ENCODE results near the gene SDC1.
A peak's percentile ranks its signal among the peaks of the same experiment; 100 is the strongest.

The SDC1 gene

DNA sequence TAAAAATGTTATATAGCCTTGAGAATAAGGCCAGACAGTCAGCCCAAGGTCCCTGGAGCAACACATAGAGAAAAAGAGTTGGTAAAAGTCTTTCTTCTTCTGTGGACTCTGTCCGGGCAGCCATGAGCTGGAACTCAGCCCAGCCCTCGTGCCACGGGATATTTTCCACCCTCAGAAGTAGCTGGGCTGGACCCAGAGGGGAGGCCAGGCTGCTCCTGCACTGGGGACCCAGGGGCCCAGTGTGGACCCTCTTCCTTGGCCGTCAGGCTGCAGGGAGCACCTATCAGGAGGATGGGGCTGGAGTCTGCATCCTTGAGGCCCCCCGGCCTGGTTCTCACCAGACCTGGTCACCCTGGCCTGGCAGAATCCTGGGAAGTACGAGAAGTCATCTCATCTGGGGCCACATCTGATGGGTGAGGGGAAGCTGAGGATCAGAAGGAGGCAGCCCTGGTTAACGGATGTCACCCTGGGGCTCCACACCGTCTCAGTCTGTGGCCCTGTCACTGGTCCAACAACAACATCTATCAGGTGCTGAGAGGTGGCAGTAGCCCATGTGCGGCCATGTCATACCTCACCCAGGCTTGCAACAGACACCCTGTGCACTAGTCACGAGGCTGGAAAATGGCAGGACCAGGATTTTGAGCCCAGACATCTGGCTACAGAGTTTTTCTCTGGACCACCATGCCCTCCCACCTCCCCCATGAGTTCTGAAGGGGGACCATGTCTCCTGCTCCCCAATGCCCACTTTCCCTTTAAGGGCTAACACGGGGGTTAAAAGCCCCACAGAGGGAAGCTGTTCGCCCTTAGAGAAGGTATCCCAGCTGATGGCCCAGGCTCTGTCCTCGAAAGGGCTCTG lies 33.0 kb downstream of the SDC1 start:
- H3K4me3 ChIP-seq (replicated peaks; ENCODE audit: low read depth, low read length) = no peak overlapping the region
- DNase-seq (ENCODE audit: extremely low read depth, low read depth) = no peak
- TF ChIP-seq, protein P1, sequence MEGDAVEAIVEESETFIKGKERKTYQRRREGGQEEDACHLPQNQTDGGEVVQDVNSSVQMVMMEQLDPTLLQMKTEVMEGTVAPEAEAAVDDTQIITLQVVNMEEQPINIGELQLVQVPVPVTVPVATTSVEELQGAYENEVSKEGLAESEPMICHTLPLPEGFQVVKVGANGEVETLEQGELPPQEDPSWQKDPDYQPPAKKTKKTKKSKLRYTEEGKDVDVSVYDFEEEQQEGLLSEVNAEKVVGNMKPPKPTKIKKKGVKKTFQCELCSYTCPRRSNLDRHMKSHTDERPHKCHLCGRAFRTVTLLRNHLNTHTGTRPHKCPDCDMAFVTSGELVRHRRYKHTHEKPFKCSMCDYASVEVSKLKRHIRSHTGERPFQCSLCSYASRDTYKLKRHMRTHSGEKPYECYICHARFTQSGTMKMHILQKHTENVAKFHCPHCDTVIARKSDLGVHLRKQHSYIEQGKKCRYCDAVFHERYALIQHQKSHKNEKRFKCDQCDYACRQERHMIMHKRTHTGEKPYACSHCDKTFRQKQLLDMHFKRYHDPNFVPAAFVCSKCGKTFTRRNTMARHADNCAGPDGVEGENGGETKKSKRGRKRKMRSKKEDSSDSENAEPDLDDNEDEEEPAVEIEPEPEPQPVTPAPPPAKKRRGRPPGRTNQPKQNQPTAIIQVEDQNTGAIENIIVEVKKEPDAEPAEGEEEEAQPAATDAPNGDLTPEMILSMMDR (IDR thresholded peaks at IDR 0.05; ENCODE audit: low read depth, low read length, missing control alignments) = no peak

DNA sequence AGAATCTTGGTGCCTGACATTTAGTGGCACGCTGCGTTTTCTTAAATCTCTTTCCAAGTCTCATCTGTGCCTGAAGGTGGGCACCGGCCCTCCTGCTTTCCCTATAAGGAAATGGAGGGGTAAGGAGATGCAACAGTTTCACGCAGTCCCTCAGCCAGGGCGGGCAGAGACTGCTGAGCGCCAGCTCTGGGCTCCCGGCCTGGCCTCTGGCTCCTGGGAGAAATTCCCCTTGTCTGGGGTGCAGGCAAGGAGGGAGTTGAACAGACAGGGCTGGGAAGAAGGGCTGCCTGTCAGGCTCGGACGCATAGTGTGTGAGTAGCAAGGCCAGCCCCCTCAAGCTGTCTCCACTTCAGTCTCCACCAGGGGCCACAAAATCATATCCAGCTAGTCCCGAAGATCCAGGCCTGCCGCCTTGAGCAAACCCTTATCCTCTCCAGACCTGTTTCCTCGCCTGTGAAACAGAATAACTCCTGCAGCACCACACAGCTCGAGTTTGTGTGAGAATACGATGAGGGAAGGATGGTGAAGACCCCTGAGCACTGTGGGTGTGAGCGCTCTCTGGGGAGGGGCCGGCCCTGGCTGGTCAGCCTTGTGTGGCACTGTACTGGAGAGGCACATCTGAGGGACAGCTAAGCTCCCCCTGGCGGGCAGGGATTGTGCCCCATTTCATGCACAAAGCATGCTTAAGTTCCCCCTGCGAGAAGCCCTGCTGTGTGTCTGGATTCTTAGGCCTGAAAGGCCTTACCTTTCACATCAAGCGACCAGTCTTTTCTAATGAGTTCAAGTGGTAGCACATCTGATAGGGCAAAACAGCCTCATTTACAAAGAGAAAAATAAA lies 33.8 kb downstream of the SDC1 start:
- DNase-seq (ENCODE audit: extremely low read depth, low read depth) = no peak
- no peak overlapping the region for H3K4me3 ChIP-seq (replicated peaks; ENCODE audit: low read depth, low read length)
- TF ChIP-seq, protein P1 (IDR thresholded peaks at IDR 0.05; ENCODE audit: low read depth, low read length, missing control alignments) = peak; percentile 30

DNA sequence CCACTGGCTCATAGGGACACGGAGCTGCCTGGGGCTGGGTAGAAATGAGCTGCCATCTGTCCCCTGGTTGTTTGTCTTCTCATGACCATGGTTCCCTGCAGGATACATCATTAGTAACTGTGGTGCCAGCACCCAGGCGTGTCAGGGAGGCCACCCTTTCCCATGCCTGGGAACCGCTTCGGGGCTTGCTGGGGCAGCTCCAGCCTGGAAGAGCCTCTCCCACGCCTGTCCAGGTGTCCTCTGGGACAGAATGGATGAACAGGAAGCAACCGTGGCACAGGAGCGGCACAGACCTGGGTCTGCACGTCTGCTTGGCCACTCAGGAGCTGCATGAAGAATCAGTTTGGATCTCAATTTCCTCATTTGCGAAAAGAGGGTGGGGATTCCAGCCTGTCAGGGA lies 34.8 kb downstream of the SDC1 start:
- no peak overlapping the region for H3K4me3 ChIP-seq (replicated peaks; ENCODE audit: low read depth, low read length)
- TF ChIP-seq, protein P1 (IDR thresholded peaks at IDR 0.05; ENCODE audit: low read depth, low read length, missing control alignments) = no peak
- no peak for DNase-seq (ENCODE audit: extremely low read depth, low read depth)

DNA sequence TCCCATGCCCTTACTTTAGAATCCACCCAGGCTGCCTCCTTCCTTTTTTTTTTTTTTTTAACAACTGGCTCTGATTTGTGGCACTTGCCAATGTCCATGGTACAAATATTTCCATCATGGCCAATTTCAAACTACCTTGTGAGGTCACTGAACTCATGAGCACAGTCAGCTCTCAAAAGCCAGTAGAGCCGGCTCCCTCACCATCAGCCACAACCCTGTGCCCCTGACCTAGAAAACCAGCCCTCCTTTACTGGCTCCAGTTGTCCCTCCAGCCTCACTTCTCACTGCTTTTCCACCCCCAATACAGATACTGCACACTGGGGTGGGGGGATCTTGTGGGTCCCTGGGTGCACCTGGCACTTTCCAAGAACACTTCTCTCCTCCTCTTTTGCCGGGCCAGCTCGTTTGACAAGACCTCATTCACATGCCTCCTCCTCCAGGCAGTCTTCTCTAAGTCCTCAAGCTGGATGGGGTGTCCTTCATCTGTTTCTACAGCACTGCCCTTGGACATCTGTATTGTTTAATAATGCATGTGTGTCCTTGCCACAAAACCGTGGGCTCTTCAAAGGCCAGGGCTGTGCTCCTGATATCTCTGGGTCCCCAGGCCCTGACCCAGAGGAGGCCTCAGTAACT lies 35.5 kb downstream of the SDC1 start:
- no peak for DNase-seq (ENCODE audit: extremely low read depth, low read depth)
- no peak overlapping the region for H3K4me3 ChIP-seq (replicated peaks; ENCODE audit: low read depth, low read length)

DNA sequence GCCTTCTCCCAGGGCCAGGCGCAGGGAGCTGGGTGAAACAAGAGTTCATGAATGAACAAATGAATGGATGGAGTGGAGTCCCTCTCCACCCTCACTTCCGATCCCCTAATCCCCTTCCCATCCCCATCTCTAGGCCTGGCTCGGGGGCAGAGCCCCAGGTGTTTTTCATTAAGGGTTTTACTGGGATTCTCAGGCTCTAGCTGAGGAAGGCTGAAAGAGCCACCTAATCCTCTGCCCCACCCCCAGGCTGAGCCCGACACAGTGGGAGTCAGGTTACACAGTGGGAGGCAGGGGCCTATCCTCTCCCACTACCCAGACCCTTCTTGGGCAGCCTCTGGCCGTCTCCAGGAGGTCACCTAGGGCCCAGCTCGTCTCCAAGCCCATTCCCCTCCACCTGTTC lies 36.1 kb downstream of the SDC1 start:
- TF ChIP-seq, protein P1 (IDR thresholded peaks at IDR 0.05; ENCODE audit: low read depth, low read length, missing control alignments) = no peak
- DNase-seq (ENCODE audit: extremely low read depth, low read depth) = peak; percentile 60

More for the DNA sequence above, 35.5 kb downstream of the SDC1 start:
- TF ChIP-seq, protein P1 (IDR thresholded peaks at IDR 0.05; ENCODE audit: low read depth, low read length, missing control alignments) = no peak

DNA sequence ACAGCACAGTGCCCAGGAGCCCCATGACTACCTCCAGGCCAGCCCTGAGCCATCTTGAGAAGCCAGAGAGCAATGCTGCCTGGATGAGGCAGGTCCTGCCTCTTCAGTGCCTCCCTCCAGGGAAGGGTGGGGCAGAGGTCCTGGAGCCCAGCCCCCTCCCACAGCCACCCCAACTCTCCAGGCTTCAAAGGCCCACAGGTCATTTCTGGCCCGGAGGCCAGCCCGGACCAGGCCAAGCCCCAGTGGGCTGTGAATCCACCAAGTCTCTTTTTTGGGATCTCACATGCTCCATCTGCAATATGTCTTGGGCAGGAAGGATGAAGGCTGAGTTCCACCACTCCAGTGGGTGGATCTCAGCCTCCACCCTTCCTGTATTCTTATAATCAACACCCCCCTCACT lies 36.7 kb downstream of the SDC1 start:
- TF ChIP-seq, protein P1 (IDR thresholded peaks at IDR 0.05; ENCODE audit: low read depth, low read length, missing control alignments) = no peak
- DNase-seq (ENCODE audit: extremely low read depth, low read depth) = no peak
- H3K4me3 ChIP-seq (replicated peaks; ENCODE audit: low read depth, low read length) = no peak overlapping the region

More for the DNA sequence above, 36.1 kb downstream of the SDC1 start:
- no peak overlapping the region for H3K4me3 ChIP-seq (replicated peaks; ENCODE audit: low read depth, low read length)
